ENCODE data around the gene SIGMAR1.

Gene SIGMAR1

GRCh38 chr9:34607331-34607730 is 30.3 kb downstream of the SIGMAR1 start:
- H3K27ac ChIP-seq, result no peak overlapping the region
- TF ChIP-seq CTCF (IDR thresholded peaks at IDR 0.05; ENCODE audit: low read depth, low read length), result no peak

DNA sequence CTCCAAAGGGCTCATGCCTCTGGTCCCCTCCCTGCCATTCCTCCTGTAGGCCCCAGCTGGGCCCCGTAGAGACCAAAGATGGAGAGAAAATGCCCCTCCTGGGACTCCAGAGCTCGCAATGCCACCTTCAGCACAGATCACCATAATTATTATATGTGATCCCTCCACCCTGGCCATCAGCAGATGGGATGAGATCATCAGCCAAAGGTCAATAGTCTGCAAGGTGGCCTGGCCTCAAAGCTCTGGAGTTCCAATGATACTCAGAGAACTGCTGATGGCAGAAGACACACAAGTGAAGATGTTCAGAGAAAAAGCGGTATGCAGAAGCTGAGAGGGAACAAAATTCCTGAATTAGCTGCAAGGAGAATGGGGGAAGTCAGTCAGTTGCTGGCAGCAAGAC is 30.7 kb downstream of the SIGMAR1 start:
- Histone ChIP-seq H3K27ac (no peak overlapping the region), H3K36me3 (no peaks in the 10 kb centered on the region; the same call in 1 of the 2 replicates), H3K27me3 (ENCODE audit: insufficient read depth, low read depth, severe bottlenecking) (no peaks in the 10 kb centered on the region), H3K9me3 (ENCODE audit: severe bottlenecking) (no peaks in the 10 kb centered on the region), H3K4me3 (ENCODE audit: low read depth, low read length) (no peak overlapping the region)
- no peak for TF ChIP-seq CTCF (IDR thresholded peaks at IDR 0.05; ENCODE audit: low read depth, low read length)
- DNase-seq, result no peak

More at GRCh38 chr9:34607331-34607730, 30.3 kb downstream of the SIGMAR1 start:
- DNase-seq, result no peak
- Histone ChIP-seq H3K9me3 (ENCODE audit: severe bottlenecking) (no peaks in the 10 kb centered on the region), H3K36me3 (no peaks in the 10 kb centered on the region; the same call in 1 of the 2 replicates), H3K27me3 (ENCODE audit: insufficient read depth, low read depth, severe bottlenecking) (no peaks in the 10 kb centered on the region), H3K4me3 (ENCODE audit: low read depth, low read length) (no peak overlapping the region)

DNA sequence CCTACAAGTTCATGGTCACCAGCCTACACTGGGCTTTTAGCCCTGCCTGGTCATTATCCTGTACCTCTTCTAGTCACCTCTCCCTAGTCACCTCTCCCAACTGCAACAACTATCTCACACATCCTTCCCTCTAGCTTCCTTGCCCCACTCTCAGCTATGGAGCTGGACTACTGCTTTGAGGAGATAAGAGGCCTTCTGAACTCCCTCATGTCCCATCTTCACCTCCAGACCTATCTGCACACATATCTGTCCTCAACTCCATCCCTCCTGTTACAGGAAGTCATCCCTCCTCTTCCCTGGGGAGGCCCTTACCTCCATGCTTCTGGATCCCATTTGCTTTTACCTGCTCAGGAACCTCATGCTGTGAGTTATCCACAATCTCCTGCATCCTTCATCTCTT is 31.4 kb downstream of the SIGMAR1 start:
- TF ChIP-seq CTCF (IDR thresholded peaks at IDR 0.05; ENCODE audit: low read depth, low read length), result no peak
- H3K4me3 ChIP-seq (ENCODE audit: low read depth, low read length), result no peak overlapping the region
- H3K27me3 ChIP-seq (ENCODE audit: insufficient read depth, low read depth, severe bottlenecking), result no peaks in the 10 kb centered on the region
- no peak for DNase-seq
- no peak overlapping the region for H3K27ac ChIP-seq
- no peaks in the 10 kb centered on the region; the same call in 1 of the 2 replicates for H3K36me3 ChIP-seq
- no peaks in the 10 kb centered on the region for H3K9me3 ChIP-seq (ENCODE audit: severe bottlenecking)

DNA sequence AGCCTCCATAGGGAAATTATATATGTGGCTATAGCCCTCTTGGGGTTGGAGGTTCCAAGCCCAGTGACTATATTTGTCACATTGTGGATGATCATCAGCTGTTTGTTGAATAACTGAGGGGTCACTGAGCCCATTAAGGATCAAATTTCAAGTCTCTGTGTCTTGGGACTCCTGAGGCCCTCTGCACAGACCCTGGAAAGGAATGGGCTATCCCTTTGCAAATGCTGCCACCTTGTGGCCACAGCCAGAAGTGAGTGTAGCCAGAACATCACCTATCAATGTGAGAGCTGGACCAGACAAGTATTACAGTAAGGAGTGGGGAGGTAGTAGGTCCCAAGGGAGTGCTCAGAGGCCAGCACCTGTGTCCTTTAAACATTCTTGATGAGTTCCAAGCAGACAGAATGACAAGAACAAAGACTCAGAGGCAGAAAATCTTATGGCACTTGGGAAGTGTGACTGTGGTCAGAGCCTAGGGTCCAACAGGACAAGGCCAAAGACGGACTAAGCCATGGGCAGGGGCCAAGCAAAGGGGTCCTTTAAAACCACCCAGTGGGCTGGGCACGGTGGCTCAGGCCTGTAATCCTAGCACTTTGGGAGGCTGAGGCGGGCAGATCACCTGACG is 33.9 kb downstream of the SIGMAR1 start:
- no peak overlapping the region for H3K4me3 ChIP-seq (ENCODE audit: low read depth, low read length)
- H3K27me3 ChIP-seq (ENCODE audit: insufficient read depth, low read depth, severe bottlenecking), result no peaks in the 10 kb centered on the region
- H3K27ac ChIP-seq, result no peak overlapping the region
- H3K36me3 ChIP-seq, result no peaks in the 10 kb centered on the region
- DNase-seq, result peak; percentile 84
- TF ChIP-seq CTCF (IDR thresholded peaks at IDR 0.05; ENCODE audit: low read depth, low read length), result peak; percentile 83
- H3K9me3 ChIP-seq (ENCODE audit: severe bottlenecking), result no peaks in the 10 kb centered on the region

GRCh38 chr9:34601937-34602573 is 35.5 kb downstream of the SIGMAR1 start:
- no peak overlapping the region for H3K4me3 ChIP-seq (ENCODE audit: low read depth, low read length)
- no peaks in the 10 kb centered on the region for H3K9me3 ChIP-seq (ENCODE audit: severe bottlenecking)
- H3K27ac ChIP-seq, result no peak overlapping the region
- 0 out of 2 replicates have a peak, but pooled peaks have one; percentile 2 for TF ChIP-seq CTCF (IDR thresholded peaks at IDR 0.05; ENCODE audit: low read depth, low read length)
- DNase-seq, result no peak
- H3K27me3 ChIP-seq (ENCODE audit: insufficient read depth, low read depth, severe bottlenecking), result no peaks in the 10 kb centered on the region
- H3K36me3 ChIP-seq, result no peaks in the 10 kb centered on the region

All from WERI-Rb-1 (cell line).